ENCODE data around the gene STRN4.
"Not testable (repeated sequence)": the region's sequence is repeated elsewhere in the genome, so short reads cannot be mapped to it uniquely, and the experiment has no call there.

STRN4 gene

GRCh38 chr19:46723471-46723870, 22.8 kb downstream of the STRN4 start:
- DNase-seq = no peak

- DNase-seq = no peak
Measured at GRCh38 chr19:46723023-46723461, 23.2 kb downstream of the STRN4 start.

GRCh38 chr19:46722421-46723022, 23.7 kb downstream of the STRN4 start:
- no peak for DNase-seq

- no peak for DNase-seq
Measured at GRCh38 chr19:46722004-46722380, 24.3 kb downstream of the STRN4 start.

GRCh38 chr19:46721269-46722003, 24.8 kb downstream of the STRN4 start:
- no peak for DNase-seq

GRCh38 chr19:46720503-46721239, 25.6 kb downstream of the STRN4 start:
- no peak for DNase-seq

DNA sequence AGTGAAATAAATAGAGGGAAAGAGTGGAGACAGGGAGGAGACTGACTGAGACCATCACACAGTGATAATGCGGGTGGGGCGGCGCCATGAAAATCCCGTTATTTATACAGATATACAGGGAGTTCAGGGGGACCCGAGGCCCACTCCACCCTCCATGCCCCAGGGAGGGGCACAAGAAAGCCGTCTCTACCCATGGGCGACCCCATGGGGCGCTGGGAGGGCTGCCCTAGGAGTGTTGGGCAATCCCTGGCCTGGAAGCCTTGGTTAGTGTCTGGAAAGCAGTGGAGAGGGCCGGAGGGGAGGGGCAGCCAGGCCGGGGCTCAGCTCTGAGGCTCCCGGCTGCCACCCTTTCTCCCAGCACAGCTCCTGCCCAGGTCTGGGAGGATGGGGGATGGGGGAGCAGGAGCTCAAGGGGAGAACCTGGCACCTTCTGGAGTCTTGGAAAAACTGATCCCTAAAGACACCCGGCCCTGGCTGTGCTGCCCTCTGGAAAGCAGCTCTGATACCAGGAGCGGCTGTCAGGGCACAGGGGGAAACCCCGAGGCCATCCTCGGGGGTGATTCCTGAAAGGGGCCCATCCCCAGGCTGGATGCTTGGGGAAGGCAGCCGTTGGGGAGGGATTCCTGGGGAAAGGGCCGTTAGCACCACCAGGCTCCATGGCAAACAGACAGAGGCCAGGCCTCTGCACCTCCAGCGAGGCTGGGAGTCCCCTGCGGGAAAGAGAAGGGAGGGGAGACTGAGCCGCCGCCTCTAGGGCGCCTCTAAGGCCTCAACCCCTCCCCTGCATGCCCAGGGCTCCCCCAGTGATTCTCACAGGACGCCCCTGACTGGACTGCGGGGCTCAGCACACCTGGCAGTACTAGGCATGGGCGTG, 26.4 kb downstream of the STRN4 start:
- no peak for DNase-seq

GRCh38 chr19:46718934-46719622, 27.2 kb downstream of the STRN4 start:
- DNase-seq = no peak

DNA sequence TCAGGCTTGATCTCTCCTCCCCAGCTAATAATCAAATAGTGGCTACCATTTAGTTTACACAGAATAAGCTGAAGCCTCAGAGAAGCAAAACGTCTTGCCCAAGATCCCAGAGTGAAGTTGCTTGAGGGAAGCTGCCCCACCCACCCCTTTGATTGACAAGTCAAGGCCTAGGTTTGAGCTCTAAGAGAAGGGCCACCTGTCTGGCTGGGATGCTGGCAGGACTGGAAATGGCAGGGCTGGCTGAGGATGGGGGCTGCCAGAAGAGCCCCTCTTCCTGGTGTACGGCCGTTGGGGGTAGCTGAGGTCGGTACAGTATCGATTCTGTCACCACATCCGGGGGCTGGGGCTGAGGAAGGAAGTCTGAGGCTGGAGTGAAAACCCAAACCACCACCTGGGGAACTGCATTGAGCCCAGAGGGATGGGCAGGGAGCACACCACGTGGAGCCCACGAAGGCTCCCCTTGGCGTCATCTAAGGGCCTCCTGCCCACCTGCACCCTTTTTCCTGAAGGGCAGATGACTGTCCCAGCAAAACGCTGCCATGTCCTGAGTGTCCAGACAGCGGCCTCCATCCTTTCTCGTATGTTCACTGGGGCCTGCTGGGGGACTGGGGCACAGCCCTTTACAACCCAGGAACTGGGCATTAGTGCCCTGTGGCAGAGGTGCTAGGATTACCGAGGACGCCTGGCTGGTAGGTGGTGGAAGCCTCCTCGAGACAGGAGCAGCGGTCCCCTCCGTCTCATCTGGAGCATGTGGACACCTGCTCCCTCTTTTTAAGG, 27.9 kb downstream of the STRN4 start:
- DNase-seq = no peak

- no peak for DNase-seq
Measured at GRCh38 chr19:46717716-46718143, 28.5 kb downstream of the STRN4 start.

GRCh38 chr19:46717034-46717715, 29.1 kb downstream of the STRN4 start, which contains the start of gene PRKD2:
TSS of gene PRKD2 (minus strand) at chr19:46717114. CDS start at chr19:46716370, 744 bp downstream.
- DNase-seq = peak; percentile 96

DNA sequence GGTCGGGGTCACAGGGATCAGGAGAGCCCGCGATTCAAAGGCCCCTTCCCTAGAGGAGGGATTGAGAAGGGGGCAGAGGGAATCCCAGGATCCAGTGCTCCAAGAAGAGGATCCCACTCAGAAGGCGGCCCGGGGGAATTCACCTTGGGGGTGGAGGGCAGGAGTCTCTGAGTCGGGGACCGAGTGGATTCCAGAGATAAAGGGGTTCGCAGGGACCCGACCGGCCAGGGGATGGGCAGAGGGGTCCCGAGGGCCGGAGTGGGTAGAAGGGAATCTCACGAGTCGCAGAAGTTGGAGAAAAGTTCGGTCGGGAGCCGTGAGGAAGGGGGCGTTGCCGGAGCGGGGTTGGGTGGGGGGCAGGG, 29.6 kb downstream of the STRN4 start:
- no peak for DNase-seq

GRCh38 chr19:46715975-46716671, 30.1 kb downstream of the STRN4 start:
- peak; percentile 68 for DNase-seq

GRCh38 chr19:46715620-46715974, 30.7 kb downstream of the STRN4 start:
- no peak for DNase-seq

DNA sequence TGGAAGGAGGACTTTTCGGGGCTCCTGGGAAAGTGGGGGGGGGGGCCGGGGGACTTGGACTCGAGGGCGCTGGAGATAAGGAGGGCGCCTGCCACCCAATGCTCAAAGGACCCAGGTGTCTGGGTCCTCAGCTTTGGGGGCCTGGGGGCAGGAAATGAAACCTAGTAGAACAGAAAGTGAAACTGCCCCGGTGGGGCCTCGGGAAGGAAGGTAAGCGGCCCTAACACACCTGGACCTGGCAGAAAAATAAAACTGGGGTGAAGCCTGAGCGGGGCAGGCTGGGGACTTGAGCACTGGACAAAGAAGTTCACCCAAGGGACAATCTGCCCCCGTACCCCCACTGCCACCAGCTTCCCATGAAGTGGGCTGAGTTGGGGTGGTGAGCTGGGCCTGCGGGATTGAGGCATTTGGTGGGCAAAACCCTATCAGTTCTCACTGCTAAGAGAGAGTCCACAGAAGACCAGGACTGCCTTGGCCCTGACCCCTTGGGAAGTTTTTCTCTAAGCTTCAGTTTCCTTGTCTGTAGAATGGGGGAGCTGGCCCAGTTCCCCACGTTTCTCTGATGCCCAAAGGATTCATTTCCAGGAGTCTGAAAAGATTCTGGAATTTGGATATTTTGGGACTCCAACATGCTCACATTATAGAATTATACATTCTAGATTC, 31.7 kb downstream of the STRN4 start:
- DNase-seq = no peak

- peak; percentile 80 for DNase-seq
Measured at GRCh38 chr19:46713781-46714443, 32.3 kb downstream of the STRN4 start.

GRCh38 chr19:46712768-46713338, 33.4 kb downstream of the STRN4 start:
- not testable (repeated sequence) for DNase-seq

GRCh38 chr19:46710687-46711086, 35.6 kb downstream of the STRN4 start:
- DNase-seq = no peak

Data from eye (tissue), 1 donor.